GM18526 (cell line): ENCODE measurements around the gene SOCS2.

Experiments used
- POLR2A ChIP-seq: IDR thresholded peaks from 3 replicates; pipeline ENCODE4 v1.6.1; 2011; ENCODE audit not compliant: insufficient read length; ENCODE audit errors: extremely low read depth

Gene SOCS2

GRCh38 chr12:93571925-93572711 lies at the start of gene SOCS2:
SOCS2 (plus strand) TSS chr12:93572675; CDS start chr12:93572898, 223 bp downstream.
- no peak for TF ChIP-seq POLR2A

GRCh38 chr12:93524386-93525133 lies 47.9 kb upstream of the SOCS2 start:
- TF ChIP-seq POLR2A = no peak

GRCh38 chr12:93526786-93527428 lies 45.6 kb upstream of the SOCS2 start:
- TF ChIP-seq POLR2A = no peak

GRCh38 chr12:93530358-93530757 lies 42.1 kb upstream of the SOCS2 start:
- TF ChIP-seq POLR2A = no peak

GRCh38 chr12:93533310-93533709 lies 39.2 kb upstream of the SOCS2 start:
- no peak for TF ChIP-seq POLR2A

GRCh38 chr12:93536111-93536765 lies 36.2 kb upstream of the SOCS2 start:
- no peak for TF ChIP-seq POLR2A

GRCh38 chr12:93536766-93537488 lies 35.5 kb upstream of the SOCS2 start:
- no peak for TF ChIP-seq POLR2A

- TF ChIP-seq POLR2A = no peak
These were observed 34.7 kb upstream of the SOCS2 start for GRCh38 chr12:93537769-93538168.

- TF ChIP-seq POLR2A = no peak
These were observed 32.7 kb upstream of the SOCS2 start for GRCh38 chr12:93539821-93540220.

- no peak for TF ChIP-seq POLR2A
These were observed 32.0 kb upstream of the SOCS2 start for GRCh38 chr12:93540466-93540865.

GRCh38 chr12:93541578-93542225 lies 30.8 kb upstream of the SOCS2 start:
- no peak for TF ChIP-seq POLR2A

GRCh38 chr12:93547778-93548177 lies 24.7 kb upstream of the SOCS2 start:
- TF ChIP-seq POLR2A = no peak

GRCh38 chr12:93549174-93549573 lies 23.3 kb upstream of the SOCS2 start:
- TF ChIP-seq POLR2A = no peak
